K562 (cell line): ENCODE measurements around the gene N4BP3. TPM values are rescaled to one million over a fixed set of nuclear protein-coding genes. Genes with fewer than 3 reads are reported as not detected.

Experiments
- AFF4 ChIP-seq: sonication (generic); formaldehyde crosslinking; IDR thresholded peaks from 2 replicates; pipeline ENCODE4 v1.8.0; 2023; ENCODE audit warnings: mild to moderate bottlenecking, missing genetic modification reagents
- ASH1L ChIP-seq: fragments of 450-650 bp; IDR thresholded peaks from 2 replicates; pipeline ENCODE4 v1.6.1; 2018; ENCODE audit warnings: borderline replicate concordance, mild to moderate bottlenecking, low read depth; ENCODE audit not compliant: partially characterized antibody
- CBFA2T2 ChIP-seq: fragments of 450-650 bp; conservative IDR thresholded peaks from 2 replicates; pipeline ENCODE4 v1.6.1; 2017; ENCODE audit warnings: mild to moderate bottlenecking
- CTBP1 ChIP-seq: fragments of 450-650 bp; IDR thresholded peaks from 2 replicates; pipeline ENCODE4 v1.6.1; 2016; ENCODE audit warnings: borderline replicate concordance
- FIP1L1 ChIP-seq: fragments of 200-400 bp; formaldehyde crosslinking; IDR thresholded peaks from 2 replicates; pipeline ENCODE4 v1.6.1; 2018; ENCODE audit warnings: mild to moderate bottlenecking, low read depth, low read length; ENCODE audit not compliant: poor library complexity, severe bottlenecking
- GABPB2 ChIP-seq: fragments of 250-450 bp; sonication (Bioruptor Pico); conservative IDR thresholded peaks from 2 replicates; pipeline ENCODE4 v1.5.1; 2021; ENCODE audit warnings: mild to moderate bottlenecking
- GATA2 ChIP-seq: sonication (generic); formaldehyde crosslinking; IDR thresholded peaks from 2 replicates; pipeline ENCODE4 v1.4.0; 2020; ENCODE audit warnings: mild to moderate bottlenecking, missing genetic modification reagents
- NFYB ChIP-seq: IDR thresholded peaks from 2 replicates; pipeline ENCODE4 v1.6.1; 2011; ENCODE audit warnings: mild to moderate bottlenecking, moderate library complexity; ENCODE audit not compliant: insufficient read length; ENCODE audit errors: extremely low read depth
- NR2F6 ChIP-seq: fragments of 450-650 bp; formaldehyde crosslinking; IDR thresholded peaks from 2 replicates; pipeline ENCODE4 v1.4.0; 2020; ENCODE audit warnings: mild to moderate bottlenecking
- POLR2G ChIP-seq: fragments of 200-400 bp; formaldehyde crosslinking; IDR thresholded peaks from 2 replicates; pipeline ENCODE4 v1.6.1; 2017; ENCODE audit warnings: low read depth, mild to moderate bottlenecking, antibody characterized with exemption, low read length, moderate library complexity
- SUPT5H ChIP-seq: fragments of 450-650 bp; IDR thresholded peaks from 2 replicates; pipeline ENCODE4 v1.6.1; 2016
- TFAP4 ChIP-seq: sonication (generic); formaldehyde crosslinking; IDR thresholded peaks from 2 replicates; pipeline ENCODE4 v1.8.0; 2022; ENCODE audit warnings: missing genetic modification reagents, mild to moderate bottlenecking, moderate library complexity, borderline replicate concordance
- ZBTB11 ChIP-seq, 3 experiments: fragments of 200-800 bp in 1 of 3; fragments of 250-450 bp in 1 of 3; fragments of 450-650 bp in 1 of 3; sonication (Bioruptor Pico) in 1 of 3; sonication (Bioruptor generic) in 1 of 3; formaldehyde crosslinking in 1 of 3; IDR thresholded peaks; 2 replicates each; pipeline versions ENCODE4 v1.6.1 to v1.8.0; 2016 to 2022; ENCODE audit warnings: mild to moderate bottlenecking in 2 of 3, missing genetic modification characterization in 2 of 3, missing compliant biosample characterization in 1 of 3, moderate library complexity in 1 of 3
- ZNF12 ChIP-seq: sonication (generic); formaldehyde crosslinking; IDR thresholded peaks from 2 replicates; pipeline ENCODE4 v1.4.0; 2020; ENCODE audit warnings: mild to moderate bottlenecking, missing genetic modification reagents
- ZNF589 ChIP-seq: fragments of 200-800 bp; sonication (Bioruptor generic); IDR thresholded peaks from 2 replicates; pipeline ENCODE4 v1.6.1; 2016; ENCODE audit warnings: low read depth, missing genetic modification characterization, missing compliant biosample characterization
- polyA plus RNA-seq, 8 experiments: library from polyadenylated mRNA; depleted of rRNA in 4 of 8; stranded (reverse) in 5 of 8; unstranded in 3 of 8; fragments of >200 nt; fragmentation: Nextera tagmentation in 2 of 8; fragmentation: Illumina TruSeq in 1 of 8; extraction: Ambion mirVana in 2 of 8; extraction: Trizol in 1 of 8; gene quantifications; 2 replicates each; pipeline versions ENCODE4 v1.2.1 to v1.2.3, GENCODE V29; 2011 to 2014; ENCODE audit warnings: inconsistent platforms in 1 of 8, missing spikeins in 1 of 8
- total RNA-seq, 7 experiments: library from RNA; depleted of rRNA in 6 of 7; stranded (reverse); fragments of >200 nt in 6 of 7; fragmentation: Illumina TruSeq in 2 of 7; extraction: Trizol in 2 of 7; gene quantifications; 2 replicates each; pipeline versions ENCODE4 v1.2.1 to v1.2.3, GENCODE V29; 2011 to 2021; ENCODE audit warnings: low replicate concordance in 1 of 7

Gene N4BP3
- total and polyA plus RNA-seq, 9 of the 15 experiments (the other 6 are each of a cell fraction or from before 2014, with no cell fraction given), result 0.06 to 7.0 (median 2.4) TPM

GRCh38 chr5:178149199-178149932, 36.0 kb downstream of the N4BP3 start (continued):
- TF ChIP-seq AFF4 (CRISPR knock-in tag) (no peak), NR2F6 (CRISPR knock-in tag) (no peak), ZNF12 (CRISPR knock-in tag) (no peak), ZNF589 (CRISPR knock-in tag) (no peak), CBFA2T2 (no peak), POLR2G (peak; percentile 66), ASH1L (no peak), GATA2 (no peak), FIP1L1 (no peak), ZBTB11 (CRISPR knock-in tag; IDR thresholded peaks at IDR 0.05) (0 out of 6 replicates have a peak, but pooled peaks of 1 of the 3 experiments have one; percentile 15), TFAP4 (CRISPR knock-in tag) (0 out of 2 replicates have a peak, but pooled peaks have one; percentile 18), SUPT5H (peak; percentile 48), CTBP1 (no peak), NFYB (no peak), GABPB2 (CRISPR knock-in tag) (no peak)
- TF ChIP-seq, all 486 proteins: peak for 6
